Heart left ventricle (tissue), 16 donors: ENCODE data around the gene FANCE. TPM values are rescaled to one million over a fixed set of nuclear protein-coding genes. Genes with fewer than 3 reads are reported as not detected.
A peak's percentile ranks its signal among the peaks of the same experiment; 100 is the strongest.

Experiments
- ATAC-seq, 4 donors: fragments of 200-7000 bp; cut with Tn5 transposase; one replicate each; pipeline ENCODE4 v1.9.1; 2020 to 2022; ENCODE audit warnings: moderate library complexity in 4 of 4, mild to moderate bottlenecking in 3 of 4, moderate number of reproducible peaks in 1 of 4
- DNase-seq, 5 donors: peaks; one replicate each; pipeline ENCODE4 v3.0.0-alpha.2; 2020
- H3K27ac ChIP-seq, 12 donors: fragments of 200-600 bp; sonication (generic) in 4 of 12; one replicate each; pipeline versions ENCODE4 v1.5.0 to v1.8.0; 2016 to 2022; ENCODE audit warnings: mild to moderate bottlenecking in 2 of 12
- H3K27me3 ChIP-seq, 9 donors: fragments of 200-600 bp; sonication (generic) in 2 of 9; one replicate each; pipeline versions ENCODE4 v1.5.1 to v1.8.0; 2016 to 2022; ENCODE audit warnings: mild to moderate bottlenecking in 3 of 9
- H3K36me3 ChIP-seq, 9 donors: fragments of 200-600 bp; sonication (generic) in 2 of 9; one replicate each; pipeline versions ENCODE4 v1.5.0 to v1.8.0; 2018 to 2022; ENCODE audit warnings: mild to moderate bottlenecking in 2 of 9
- H3K4me1 ChIP-seq, 12 donors: fragments of 200-600 bp; sonication (generic) in 4 of 12; one replicate each; pipeline versions ENCODE4 v1.5.0 to v1.8.0; 2016 to 2022; ENCODE audit warnings: mild to moderate bottlenecking in 3 of 12
- H3K4me3 ChIP-seq, 12 donors: fragments of 200-600 bp; sonication (generic) in 4 of 12; one replicate each; pipeline versions ENCODE4 v1.5.0 to v1.8.0; 2017 to 2022; ENCODE audit warnings: mild to moderate bottlenecking in 9 of 12, moderate library complexity in 4 of 12
- H3K9me3 ChIP-seq, 12 donors: fragments of 200-600 bp; sonication (generic) in 4 of 12; one replicate each; pipeline versions ENCODE4 v1.5.0 to v1.8.0; 2016 to 2022; ENCODE audit warnings: mild to moderate bottlenecking in 1 of 12
- POLR2A ChIP-seq, 2 donors: fragments of 450-650 bp; IDR thresholded peaks; one replicate each; pipeline ENCODE4 v1.6.1; 2017; ENCODE audit warnings: antibody characterized with exemption in 2 of 2, mild to moderate bottlenecking in 2 of 2, moderate library complexity in 2 of 2
- WGBS, 4 donors: extraction: QIAGEN DNeasy Blood & Tissue Kit in 2 of 4; methylation state at CpG; one replicate each; pipeline versions ENCODE4 v1.1.5 to v1.1.7; 2013 to 2018; 5-methylcytosine and 5-hydroxymethylcytosine counted together
- intact Hi-C, 10 donors: fragments of 100-400 bp; cut with DNase I; formaldehyde crosslinking; loops; one replicate each; pipeline versions ENCODE4 v1.11.1 to v1.14.2; 2022
- long read RNA-seq, 3 donors: library from polyadenylated mRNA; unstranded; transcript quantifications; one replicate each; pipeline ENCODE4 v2.0.0, GENCODE V29; 2020 to 2021
- polyA plus RNA-seq, 2 donors: library from polyadenylated mRNA; stranded (reverse); fragments of 200-250 nt; gene quantifications; one replicate each; pipeline ENCODE4 v1.2.3, GENCODE V29; 2013
- total RNA-seq, 9 donors: library from RNA; depleted of rRNA in 2 of 9; stranded (reverse); fragments of >200 nt in 2 of 9; fragmentation: NEBNext Ultra II Directional in 3 of 9; extraction: Animal tissue kit (Norgen Biotek cat#: 25700) in 3 of 9; gene quantifications; one replicate each; pipeline versions ENCODE4 v1.1.0 to v1.2.4, GENCODE V29; 2016 to 2023
- TF ChIP-seq, protein P1 (sequence below), 12 donors: fragments of 200-600 bp; sonication (generic) in 4 of 12; IDR thresholded peaks; one replicate each; pipeline versions ENCODE4 v1.5.0 to v1.8.0; 2018 to 2022; ENCODE audit warnings: antibody characterized with exemption in 12 of 12, mild to moderate bottlenecking in 5 of 12
- donor health status: ischemic (EF 13 %, LVEDD 7.1; RV severe dilation, severe dysfunction).
- donor health status: healthy with polysubstance abuse.
- donor health status: DM: no; HTN: yes; CAD: no.
- donor health status: DM: no; HTN: no; CAD: no.
- donor health status: ischemic (EF 25% LVEDD 6.9; RV normal size, moderate dysfunction).
- donor health status: ischemic (EF 25% LVEDD 5.7; RV mildly dilated, moderate dysfunction).
- donor health status: healthy.
- donor health status: DM: yes; HTN: yes; CAD: no.
- donor health status: ischemic (EF 35%, LVEDD 5.7; RV mildly dilated, moderate dysfunction).
- donor health status: nonischemic (EF 11% LVEDD 7.7; RV severe dilation, severe dysfunction).
- donor health status: DM: yes; HTN: yes; CAD: no.
- donor health status: PGD.
- donor health status: ischemic (EF 29% LVEDD 5.4; RV normal size, mild dysfunction).
- donor health status: nonischemic (EF 23%, LVEDD 6.1; RV moderate dilation, normal function).

The FANCE gene, protein sequence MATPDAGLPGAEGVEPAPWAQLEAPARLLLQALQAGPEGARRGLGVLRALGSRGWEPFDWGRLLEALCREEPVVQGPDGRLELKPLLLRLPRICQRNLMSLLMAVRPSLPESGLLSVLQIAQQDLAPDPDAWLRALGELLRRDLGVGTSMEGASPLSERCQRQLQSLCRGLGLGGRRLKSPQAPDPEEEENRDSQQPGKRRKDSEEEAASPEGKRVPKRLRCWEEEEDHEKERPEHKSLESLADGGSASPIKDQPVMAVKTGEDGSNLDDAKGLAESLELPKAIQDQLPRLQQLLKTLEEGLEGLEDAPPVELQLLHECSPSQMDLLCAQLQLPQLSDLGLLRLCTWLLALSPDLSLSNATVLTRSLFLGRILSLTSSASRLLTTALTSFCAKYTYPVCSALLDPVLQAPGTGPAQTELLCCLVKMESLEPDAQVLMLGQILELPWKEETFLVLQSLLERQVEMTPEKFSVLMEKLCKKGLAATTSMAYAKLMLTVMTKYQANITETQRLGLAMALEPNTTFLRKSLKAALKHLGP
- total RNA-seq (1 to 10 TPM; 2.1 to 4.6 (median 3.8) TPM), polyA plus RNA-seq (1 to 10 TPM; 1.3 to 3.6 TPM)
- long read RNA-seq, donor 1, transcript FANCE-201 (10 exons, 2,554 nt), result major isoform, 8 of 22 reads
- long read RNA-seq, donor 1, partial matches to known transcripts, result 2 of 22 reads
- long read RNA-seq, donor 1, other reads (novel, unspliced or antisense), result 12 of 22 reads
- long read RNA-seq, donor 2, result 0 reads
- long read RNA-seq, donor 3, transcript FANCE-201 (10 exons, 2,554 nt), result major isoform, 8 of 12 reads
- long read RNA-seq, donor 3, partial matches to known transcripts, result 1 of 12 reads
- long read RNA-seq, donor 3, other reads (novel, unspliced or antisense), result 3 of 12 reads

DNA sequence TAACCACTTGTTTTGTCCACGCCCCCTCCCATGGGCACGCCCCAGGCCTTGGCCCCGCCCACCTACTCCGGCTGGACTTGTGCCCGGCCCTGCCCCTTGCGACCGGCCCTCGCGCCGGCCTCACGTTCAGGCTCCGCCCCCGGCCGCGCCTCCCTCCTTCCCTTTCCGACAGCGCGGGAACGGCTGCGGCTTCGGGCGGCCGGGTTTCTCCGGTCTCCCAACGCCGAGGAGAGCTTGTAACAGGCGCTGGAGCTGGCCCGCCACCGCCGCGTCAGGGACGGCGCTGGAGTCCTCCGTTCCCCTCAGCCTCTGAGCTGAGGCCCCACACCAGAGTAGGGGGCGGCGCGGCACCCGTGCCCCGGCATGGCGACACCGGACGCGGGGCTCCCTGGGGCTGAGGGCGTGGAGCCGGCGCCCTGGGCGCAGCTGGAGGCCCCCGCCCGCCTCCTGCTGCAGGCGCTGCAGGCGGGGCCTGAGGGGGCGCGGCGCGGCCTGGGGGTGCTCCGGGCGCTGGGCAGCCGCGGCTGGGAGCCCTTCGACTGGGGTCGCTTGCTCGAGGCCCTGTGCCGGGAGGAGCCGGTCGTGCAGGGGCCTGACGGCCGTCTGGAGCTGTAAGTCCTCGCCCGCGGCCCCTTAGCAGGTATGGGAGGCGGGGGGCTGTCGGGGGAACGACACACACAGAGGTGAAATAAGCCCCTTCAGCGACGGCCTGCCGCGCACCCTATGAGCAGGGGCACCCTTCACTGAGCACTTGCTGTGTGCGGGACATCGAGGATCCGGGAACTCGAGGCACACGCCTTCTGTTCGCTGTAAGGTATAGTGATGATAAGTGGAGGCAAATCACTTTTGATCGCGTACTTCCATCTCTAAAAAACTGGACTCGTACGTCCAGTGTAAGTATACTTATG is at the start of gene FANCE:
TSS of gene FANCE (plus strand) at position 156 of the 908 bp plus-strand sequence. CDS start at position 364, 208 bp downstream.
- Histone ChIP-seq H3K36me3 (peaks cover 0 to 6% (median 0%) of the 10 kb centered on the region in 9 donors), H3K27ac (peak within 1 kb of the TSS in 11 of 12 donors; percentile 67 to 84 (median 77)), H3K4me3 (peak within 1 kb of the TSS; percentile 45 to 88 (median 68)), H3K4me1 (peaks cover 2 to 38% (median 25%) of the 10 kb centered on the region in 12 donors), H3K27me3 (no peaks in the 10 kb centered on the region), H3K9me3 (no peaks in the 10 kb centered on the region)
- 1% methylated on average over 41 to 87 of the region's 87 CpGs for WGBS, 4 donors
- intact Hi-C loops, result loop anchor here in 2 of 10 donors (5.0 kb wide), 1 partner anchor 155 kb away; the partner anchor contains the start of gene DEF6 (in 2 of the 2)
- ATAC-seq, result peak; percentile 89 to 96 (median 96)
- TF ChIP-seq POLR2A (IDR thresholded peaks at IDR 0.05), result peak in 1 of 2 donors; percentile 48
- TF ChIP-seq, protein P1, sequence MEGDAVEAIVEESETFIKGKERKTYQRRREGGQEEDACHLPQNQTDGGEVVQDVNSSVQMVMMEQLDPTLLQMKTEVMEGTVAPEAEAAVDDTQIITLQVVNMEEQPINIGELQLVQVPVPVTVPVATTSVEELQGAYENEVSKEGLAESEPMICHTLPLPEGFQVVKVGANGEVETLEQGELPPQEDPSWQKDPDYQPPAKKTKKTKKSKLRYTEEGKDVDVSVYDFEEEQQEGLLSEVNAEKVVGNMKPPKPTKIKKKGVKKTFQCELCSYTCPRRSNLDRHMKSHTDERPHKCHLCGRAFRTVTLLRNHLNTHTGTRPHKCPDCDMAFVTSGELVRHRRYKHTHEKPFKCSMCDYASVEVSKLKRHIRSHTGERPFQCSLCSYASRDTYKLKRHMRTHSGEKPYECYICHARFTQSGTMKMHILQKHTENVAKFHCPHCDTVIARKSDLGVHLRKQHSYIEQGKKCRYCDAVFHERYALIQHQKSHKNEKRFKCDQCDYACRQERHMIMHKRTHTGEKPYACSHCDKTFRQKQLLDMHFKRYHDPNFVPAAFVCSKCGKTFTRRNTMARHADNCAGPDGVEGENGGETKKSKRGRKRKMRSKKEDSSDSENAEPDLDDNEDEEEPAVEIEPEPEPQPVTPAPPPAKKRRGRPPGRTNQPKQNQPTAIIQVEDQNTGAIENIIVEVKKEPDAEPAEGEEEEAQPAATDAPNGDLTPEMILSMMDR (IDR thresholded peaks at IDR 0.05), result peak in 2 of 12 donors; percentile 5 to 9
- peak; percentile 94 to 98 (median 95) for DNase-seq

DNA sequence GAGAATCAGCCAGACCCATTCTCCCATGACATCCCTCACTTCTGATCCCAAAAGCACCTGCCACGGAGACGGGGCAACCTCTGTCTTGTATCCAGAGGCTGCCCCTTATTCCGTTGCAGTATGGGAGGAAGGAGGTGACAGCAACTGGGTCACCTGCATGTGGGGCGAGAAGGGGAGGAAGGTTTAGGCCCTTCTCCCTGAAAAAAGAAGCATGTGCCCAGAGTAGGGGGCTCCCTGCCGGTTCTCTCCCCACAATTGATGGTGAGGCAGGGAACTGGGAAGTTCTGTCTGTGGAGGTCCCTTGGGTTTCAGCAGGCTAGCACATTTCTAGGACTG is 49.3 kb upstream of the FANCE start:
- intact Hi-C loops, result no loop called here
- ATAC-seq (no peak), DNase-seq (no peak)
- H3K27ac ChIP-seq, result no peak overlapping the region
- no peaks in the 10 kb centered on the region for H3K36me3 ChIP-seq
- no peak for TF ChIP-seq POLR2A (IDR thresholded peaks at IDR 0.05)
- TF ChIP-seq, protein P1 (IDR thresholded peaks at IDR 0.05), result no peak
- H3K4me3 ChIP-seq, result no peak overlapping the region
- peaks cover 0 to 17% (median 2%) of the 10 kb centered on the region in 12 donors for H3K4me1 ChIP-seq
- no peaks in the 10 kb centered on the region for H3K27me3 ChIP-seq
- no peaks in the 10 kb centered on the region for H3K9me3 ChIP-seq
- 89 to 94% (median 92%) methylated on average over 4 to 5 of the region's 5 CpGs for WGBS, 4 donors

DNA sequence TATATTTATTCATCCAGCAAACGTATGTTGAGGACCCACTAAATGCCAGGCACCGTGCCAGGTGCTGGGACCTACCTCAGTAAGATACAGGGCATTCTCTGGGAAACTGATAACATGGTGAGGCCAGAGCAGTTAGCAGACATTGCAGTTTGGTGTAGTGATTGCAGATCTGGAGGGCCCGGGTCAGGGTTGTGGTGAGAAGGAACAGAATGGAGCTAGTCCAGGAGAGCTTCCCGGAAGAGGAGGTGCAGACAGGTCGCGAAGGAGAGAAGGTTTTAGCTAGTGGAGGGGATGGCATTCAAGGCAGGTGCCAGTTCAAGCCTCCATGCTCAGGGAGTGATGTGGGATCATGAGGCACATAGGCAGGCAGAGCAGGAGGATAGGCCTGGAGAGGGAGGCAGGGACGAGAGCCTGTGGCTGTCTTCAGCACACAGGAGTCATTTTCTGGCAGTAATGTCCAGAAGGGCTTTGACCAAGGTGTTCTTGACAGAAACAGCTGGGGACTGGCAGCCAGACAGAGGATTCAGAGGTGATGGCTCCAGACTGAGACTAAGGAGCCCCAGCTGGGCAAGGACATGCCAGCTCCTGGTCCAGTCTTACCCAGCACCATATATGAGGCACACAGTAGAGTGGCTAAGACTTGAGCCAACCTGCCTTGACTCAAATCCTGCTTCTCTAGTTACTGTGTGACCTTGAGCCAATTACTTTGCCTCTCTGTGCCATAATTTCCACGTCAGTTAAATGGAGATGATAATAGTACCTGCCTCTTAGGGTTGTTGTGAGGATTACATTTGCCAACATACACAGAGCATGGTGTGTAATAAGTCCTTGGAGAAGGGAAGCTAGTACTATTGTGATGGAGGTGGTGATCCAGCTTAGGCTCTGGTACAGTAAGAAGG is 48.3 kb upstream of the FANCE start:
- Histone ChIP-seq H3K36me3 (no peaks in the 10 kb centered on the region), H3K27me3 (no peaks in the 10 kb centered on the region), H3K27ac (no peak overlapping the region), H3K9me3 (no peaks in the 10 kb centered on the region), H3K4me1 (peaks cover 0 to 17% (median 2%) of the 10 kb centered on the region in 12 donors), H3K4me3 (no peak overlapping the region)
- no peak for DNase-seq
- TF ChIP-seq, protein P1 (IDR thresholded peaks at IDR 0.05), result no peak
- TF ChIP-seq POLR2A (IDR thresholded peaks at IDR 0.05), result no peak
- intact Hi-C loops, result no loop called here
- WGBS, 4 donors, result 84 to 91% (median 87%) methylated on average over 8 of the region's 8 CpGs
- ATAC-seq, result no peak
